Measurements from ENCODE around the gene TAAR2.
"Not testable (repeated sequence)": the region's sequence is repeated elsewhere in the genome, so short reads cannot be mapped to it uniquely, and the experiment has no call there.

Gene TAAR2

DNA sequence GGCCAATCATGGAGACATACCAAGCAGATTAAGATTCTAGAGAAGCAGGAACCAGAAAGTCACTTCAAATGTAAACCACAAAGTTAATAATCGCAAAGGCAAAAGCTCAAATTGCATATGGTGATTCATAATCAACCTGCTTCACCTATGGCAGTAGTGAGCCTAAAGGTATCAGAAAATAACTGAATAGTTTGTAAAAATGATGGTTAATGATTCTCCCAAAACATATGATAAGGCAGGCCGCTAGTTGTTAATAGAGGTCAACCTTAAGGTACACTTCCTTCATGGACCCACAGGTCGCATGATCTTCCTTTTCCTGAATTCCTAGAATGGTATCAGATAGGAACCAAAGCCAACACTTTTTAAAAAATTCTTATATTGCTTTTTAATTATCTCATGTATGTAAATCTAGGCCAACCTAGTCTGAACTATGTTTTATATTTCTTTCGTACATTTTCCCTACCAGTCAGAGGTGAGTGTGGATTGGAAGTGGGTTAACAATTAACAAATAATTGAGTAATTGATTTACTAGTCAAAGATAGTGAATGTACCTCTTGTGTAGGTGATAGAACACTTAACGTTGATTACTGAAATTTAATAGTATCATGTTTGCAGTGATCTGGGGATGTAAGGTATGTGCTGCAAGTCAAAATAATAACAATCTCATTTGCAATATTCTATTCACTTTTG is 16.4 kb downstream of the TAAR2 start:
- TF ChIP-seq, protein P1, sequence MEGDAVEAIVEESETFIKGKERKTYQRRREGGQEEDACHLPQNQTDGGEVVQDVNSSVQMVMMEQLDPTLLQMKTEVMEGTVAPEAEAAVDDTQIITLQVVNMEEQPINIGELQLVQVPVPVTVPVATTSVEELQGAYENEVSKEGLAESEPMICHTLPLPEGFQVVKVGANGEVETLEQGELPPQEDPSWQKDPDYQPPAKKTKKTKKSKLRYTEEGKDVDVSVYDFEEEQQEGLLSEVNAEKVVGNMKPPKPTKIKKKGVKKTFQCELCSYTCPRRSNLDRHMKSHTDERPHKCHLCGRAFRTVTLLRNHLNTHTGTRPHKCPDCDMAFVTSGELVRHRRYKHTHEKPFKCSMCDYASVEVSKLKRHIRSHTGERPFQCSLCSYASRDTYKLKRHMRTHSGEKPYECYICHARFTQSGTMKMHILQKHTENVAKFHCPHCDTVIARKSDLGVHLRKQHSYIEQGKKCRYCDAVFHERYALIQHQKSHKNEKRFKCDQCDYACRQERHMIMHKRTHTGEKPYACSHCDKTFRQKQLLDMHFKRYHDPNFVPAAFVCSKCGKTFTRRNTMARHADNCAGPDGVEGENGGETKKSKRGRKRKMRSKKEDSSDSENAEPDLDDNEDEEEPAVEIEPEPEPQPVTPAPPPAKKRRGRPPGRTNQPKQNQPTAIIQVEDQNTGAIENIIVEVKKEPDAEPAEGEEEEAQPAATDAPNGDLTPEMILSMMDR (conservative IDR thresholded peaks at IDR 0.05), result no peak
- no peak overlapping the region for H3K27ac ChIP-seq

DNA sequence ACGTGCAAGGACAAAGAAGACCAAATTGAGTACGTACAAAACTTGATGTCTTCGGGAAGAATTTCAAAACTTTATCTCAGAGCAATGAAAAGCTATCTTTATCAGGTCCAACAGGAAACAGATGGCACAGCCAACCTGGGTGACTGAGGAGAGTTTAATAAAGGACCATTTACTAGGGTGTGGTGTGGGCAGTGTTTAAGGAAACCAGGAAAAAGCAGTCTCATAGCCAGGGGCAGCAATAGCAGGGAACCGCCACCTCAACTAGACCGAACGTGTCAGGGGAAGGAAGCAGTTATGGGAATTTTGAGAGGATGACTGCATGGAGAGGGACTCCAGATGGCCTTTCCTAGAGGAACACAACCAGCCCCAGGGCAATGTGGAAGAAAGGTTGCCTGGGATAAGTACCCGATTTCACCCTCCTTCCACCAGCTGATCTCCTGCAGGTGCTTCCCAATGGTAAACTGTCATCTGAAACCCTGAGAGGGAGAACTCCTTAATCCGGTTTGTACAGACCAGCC is 19.4 kb downstream of the TAAR2 start:
- no peak overlapping the region for H3K27ac ChIP-seq
- TF ChIP-seq, protein P1 (conservative IDR thresholded peaks at IDR 0.05), result no peak

DNA sequence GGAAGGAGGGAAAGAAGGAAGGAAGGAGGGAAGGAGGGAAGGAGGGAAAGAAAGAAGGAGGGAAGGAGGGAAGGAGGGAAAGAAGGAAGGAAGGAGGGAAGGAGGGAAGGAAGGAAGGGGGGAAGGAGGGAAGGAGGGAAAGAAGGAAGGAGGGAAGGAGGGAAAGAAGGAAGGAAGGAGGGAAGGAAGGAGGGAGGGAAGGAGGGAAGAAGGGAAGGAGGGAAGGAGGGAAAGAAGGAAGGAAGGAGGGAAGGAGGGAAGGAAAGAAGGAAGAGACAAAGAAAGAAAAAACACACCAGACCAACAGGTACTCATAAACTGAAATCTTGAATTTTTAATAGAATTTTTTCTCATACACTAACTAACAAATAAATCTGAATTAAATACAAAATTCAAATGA is 23.2 kb downstream of the TAAR2 start:
- H3K27ac ChIP-seq, result not testable (repeated sequence)

DNA sequence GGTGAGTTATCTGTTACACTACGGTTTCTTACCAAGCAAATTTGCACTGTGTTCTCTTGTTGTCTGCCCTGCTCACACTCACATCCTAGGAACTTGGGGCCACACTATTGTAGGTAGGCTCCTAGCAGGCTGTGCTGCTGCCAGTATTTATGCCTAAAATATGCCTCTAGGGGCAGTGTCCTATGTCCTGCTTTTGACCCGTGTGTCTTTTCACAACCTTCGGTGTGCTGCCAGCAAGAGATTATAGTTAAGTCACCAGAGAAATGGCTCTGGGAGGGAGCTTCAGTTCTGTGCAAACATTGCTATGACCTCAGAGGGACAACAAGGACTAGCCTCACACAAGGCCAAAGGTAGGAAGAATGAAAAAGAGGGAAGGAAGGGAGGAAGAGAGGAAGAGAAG is 25.6 kb downstream of the TAAR2 start:
- H3K27ac ChIP-seq, result no peak overlapping the region
- TF ChIP-seq, protein P1 (conservative IDR thresholded peaks at IDR 0.05), result peak; percentile 51

DNA sequence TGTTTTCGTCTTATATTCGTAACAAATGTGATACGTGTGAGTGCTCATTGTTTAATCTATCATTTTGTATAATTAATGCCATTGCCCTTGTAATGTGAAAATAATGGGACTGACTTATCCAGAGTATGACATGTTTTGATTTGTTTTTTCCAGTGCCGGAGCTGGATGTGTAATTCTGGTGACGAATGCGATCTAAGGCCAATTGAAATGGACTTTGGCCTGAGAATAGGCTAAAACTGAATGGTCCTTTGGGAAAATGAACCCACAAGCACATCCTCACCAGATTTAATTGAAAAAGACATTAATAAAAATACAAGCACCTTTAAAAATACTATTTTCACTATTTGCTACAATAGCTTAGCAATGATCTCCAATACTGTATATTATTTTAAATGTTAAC is 27.9 kb downstream of the TAAR2 start:
- TF ChIP-seq, protein P1 (conservative IDR thresholded peaks at IDR 0.05), result no peak
- no peak overlapping the region for H3K27ac ChIP-seq

DNA sequence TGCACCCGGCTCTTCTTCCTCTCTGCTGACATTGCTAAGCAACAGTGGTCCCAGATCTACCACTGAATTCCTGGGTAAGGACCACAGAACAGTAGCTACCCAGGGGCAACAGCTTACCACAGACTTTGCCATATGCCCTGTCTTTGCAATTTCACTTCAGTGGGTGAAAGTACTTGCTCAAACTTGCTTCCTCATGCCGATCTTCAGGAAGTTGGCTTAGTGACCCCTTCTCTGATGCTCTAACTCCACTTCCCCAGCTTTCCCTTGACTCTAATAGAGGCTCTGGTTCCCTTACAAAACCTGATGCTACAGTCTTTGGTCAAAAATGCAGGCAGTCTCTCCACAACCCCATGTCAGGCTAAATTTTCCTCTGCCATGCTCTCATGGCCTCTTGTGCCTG is 31.2 kb downstream of the TAAR2 start:
- H3K27ac ChIP-seq, result no peak overlapping the region
- TF ChIP-seq, protein P1 (conservative IDR thresholded peaks at IDR 0.05), result no peak

DNA sequence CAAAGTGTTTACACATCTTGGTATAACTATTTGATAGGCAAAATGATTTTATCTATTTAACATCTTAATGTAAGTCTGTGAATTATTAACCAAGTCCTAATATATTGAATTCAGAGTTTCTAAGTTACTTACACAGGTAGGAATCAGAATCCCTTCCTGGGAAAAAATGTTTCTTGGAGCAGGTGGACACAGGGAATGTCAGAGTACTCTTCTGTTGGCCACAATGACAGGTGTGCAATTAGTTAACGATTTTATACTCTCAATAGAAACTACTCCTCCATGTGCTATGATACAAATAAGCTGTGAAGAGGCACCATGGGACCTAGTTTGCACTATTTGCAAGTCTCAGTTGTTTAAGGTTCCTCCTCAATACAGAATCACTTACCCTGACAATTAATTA is 33.7 kb downstream of the TAAR2 start:
- no peak overlapping the region for H3K27ac ChIP-seq
- TF ChIP-seq, protein P1 (conservative IDR thresholded peaks at IDR 0.05), result no peak

DNA sequence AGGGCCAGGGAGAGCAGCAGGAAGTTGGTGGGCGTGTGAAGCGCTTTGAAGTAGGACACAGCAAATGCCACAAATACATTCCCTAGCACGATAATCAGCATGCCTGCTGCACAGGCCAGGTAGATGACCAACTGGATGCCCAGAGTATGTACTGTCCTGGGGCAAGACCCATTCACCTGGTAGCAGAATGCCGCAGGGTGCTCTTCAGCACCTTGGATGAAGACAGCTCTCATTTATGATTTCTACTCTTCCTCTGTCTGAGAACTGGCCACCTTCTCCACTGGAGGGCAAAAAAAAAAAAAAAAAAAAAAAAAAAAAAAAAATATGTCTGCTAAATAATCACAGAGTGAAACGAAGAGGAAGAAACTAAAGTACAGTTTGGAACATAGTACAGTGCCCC is 34.6 kb downstream of the TAAR2 start, which contains the start of gene TAAR5:
TAAR5 (minus strand) TSS at position 288 of the 400 bp plus-strand sequence; CDS start at position 233, 55 bp downstream.
- H3K27ac ChIP-seq, result no peak within 1 kb of the TSS
- TF ChIP-seq, protein P1 (conservative IDR thresholded peaks at IDR 0.05), result no peak

Measured in VCaP (cell line).